ENCODE data around the gene HIVEP2.

Gene HIVEP2

GRCh38 chr6:142913036-142913510 lies 31.9 kb downstream of the HIVEP2 start:
- DNase-seq (ENCODE audit: low read depth) = no peak
- TF ChIP-seq CTCF (IDR thresholded peaks at IDR 0.05; ENCODE audit: insufficient read depth, low read depth, low read length, missing control alignments) = no peak
- no peak overlapping the region for H3K4me3 ChIP-seq (ENCODE audit: low read length)

GRCh38 chr6:142912125-142912524 lies 32.9 kb downstream of the HIVEP2 start:
- DNase-seq (ENCODE audit: low read depth) = no peak
- TF ChIP-seq CTCF (IDR thresholded peaks at IDR 0.05; ENCODE audit: insufficient read depth, low read depth, low read length, missing control alignments) = no peak
- no peak overlapping the region for H3K4me3 ChIP-seq (ENCODE audit: low read length)

GRCh38 chr6:142911430-142911829 lies 33.5 kb downstream of the HIVEP2 start:
- no peak for TF ChIP-seq CTCF (IDR thresholded peaks at IDR 0.05; ENCODE audit: insufficient read depth, low read depth, low read length, missing control alignments)
- no peak for DNase-seq (ENCODE audit: low read depth)
- no peak overlapping the region for H3K4me3 ChIP-seq (ENCODE audit: low read length)

- no peak for TF ChIP-seq CTCF (IDR thresholded peaks at IDR 0.05; ENCODE audit: insufficient read depth, low read depth, low read length, missing control alignments)
- no peak for DNase-seq (ENCODE audit: low read depth)
- no peak overlapping the region for H3K4me3 ChIP-seq (ENCODE audit: low read length)
These were observed 35.3 kb downstream of the HIVEP2 start for GRCh38 chr6:142909686-142910085.

- H3K4me3 ChIP-seq (ENCODE audit: low read length) = no peak overlapping the region
- no peak for TF ChIP-seq CTCF (IDR thresholded peaks at IDR 0.05; ENCODE audit: insufficient read depth, low read depth, low read length, missing control alignments)
- DNase-seq (ENCODE audit: low read depth) = no peak
These were observed 36.7 kb downstream of the HIVEP2 start for GRCh38 chr6:142908235-142908634.

- no peak for TF ChIP-seq CTCF (IDR thresholded peaks at IDR 0.05; ENCODE audit: insufficient read depth, low read depth, low read length, missing control alignments)
- DNase-seq (ENCODE audit: low read depth) = no peak
- no peak overlapping the region for H3K4me3 ChIP-seq (ENCODE audit: low read length)
These were observed 37.4 kb downstream of the HIVEP2 start for GRCh38 chr6:142907544-142907943.

- DNase-seq (ENCODE audit: low read depth) = no peak
- no peak overlapping the region for H3K4me3 ChIP-seq (ENCODE audit: low read length)
- TF ChIP-seq CTCF (IDR thresholded peaks at IDR 0.05; ENCODE audit: insufficient read depth, low read depth, low read length, missing control alignments) = no peak
These were observed 38.0 kb downstream of the HIVEP2 start for GRCh38 chr6:142906945-142907470.
